Measurements from ENCODE around the gene SYF2. TPM values are rescaled to one million over a fixed set of nuclear protein-coding genes. Genes with fewer than 3 reads are reported as not detected.
A peak's percentile ranks its signal among the peaks of the same experiment; 100 is the strongest.
"Not testable (repeated sequence)": the region's sequence is repeated elsewhere in the genome, so short reads cannot be mapped to it uniquely, and the experiment has no call there.

SYF2 gene
- total RNA-seq: 40.8 TPM
- long read RNA-seq, transcript SYF2-201 (7 exons, 1,345 nt): major isoform, 28 of 42 reads
- long read RNA-seq, partial matches to known transcripts: 10 of 42 reads
- long read RNA-seq, other reads (novel, unspliced or antisense): 2 of 42 reads

- peak; percentile 94 for ATAC-seq
- intact Hi-C loops (cut with micrococcal nuclease): no loop called here
- peak; percentile 93 for DNase-seq
These were observed at the start of gene SYF2 for GRCh38 chr1:25232027-25232865. Gene SYF2 (minus strand): TSS chr1:25232502. CDS start chr1:25232467, 35 bp downstream.

DNA sequence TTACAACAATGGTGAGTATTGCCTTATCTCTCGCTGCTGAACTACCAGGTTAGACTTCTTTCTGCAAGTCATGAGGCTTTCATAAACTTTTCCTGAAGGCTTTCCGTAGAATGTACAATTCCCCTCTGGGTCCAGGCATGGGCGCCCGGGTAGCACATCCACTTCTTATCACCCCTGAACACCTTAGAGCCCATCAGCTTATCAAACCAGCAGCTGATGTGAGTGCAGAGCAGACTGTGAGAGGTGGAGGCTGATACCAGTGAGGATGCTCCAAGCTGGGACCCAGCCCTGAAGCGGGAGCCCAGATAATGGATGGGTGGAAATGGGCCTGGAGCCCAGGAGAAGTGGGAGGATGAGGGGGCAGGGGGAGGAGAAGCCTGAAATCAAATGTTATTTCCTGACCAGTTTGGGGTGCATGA, 47.4 kb upstream of the SYF2 start:
- intact Hi-C loops (cut with micrococcal nuclease); DNase-seq; ATAC-seq: not testable (repeated sequence)

DNA sequence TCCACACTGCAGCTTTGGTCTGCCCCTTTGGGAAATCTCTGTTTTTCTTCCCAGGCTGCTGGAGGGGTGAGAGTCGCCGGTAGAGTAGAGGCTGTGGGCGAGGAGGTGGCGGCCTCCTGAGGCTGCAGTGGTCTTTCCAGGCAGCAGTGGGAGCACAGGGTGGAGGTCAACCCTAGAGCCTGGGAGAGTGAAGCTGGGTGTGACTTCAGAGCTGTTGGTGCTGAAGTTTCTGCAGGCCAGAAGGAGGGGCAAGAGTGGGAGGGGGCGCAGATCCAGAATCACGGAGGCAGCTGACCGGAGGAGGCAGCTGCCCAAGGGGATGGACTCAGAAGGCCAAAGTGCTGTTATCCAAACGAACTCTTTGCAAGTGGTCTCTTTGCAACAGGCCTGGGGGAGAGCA, 46.5 kb upstream of the SYF2 start:
- ATAC-seq; DNase-seq; intact Hi-C loops (cut with micrococcal nuclease): not testable (repeated sequence)

DNA sequence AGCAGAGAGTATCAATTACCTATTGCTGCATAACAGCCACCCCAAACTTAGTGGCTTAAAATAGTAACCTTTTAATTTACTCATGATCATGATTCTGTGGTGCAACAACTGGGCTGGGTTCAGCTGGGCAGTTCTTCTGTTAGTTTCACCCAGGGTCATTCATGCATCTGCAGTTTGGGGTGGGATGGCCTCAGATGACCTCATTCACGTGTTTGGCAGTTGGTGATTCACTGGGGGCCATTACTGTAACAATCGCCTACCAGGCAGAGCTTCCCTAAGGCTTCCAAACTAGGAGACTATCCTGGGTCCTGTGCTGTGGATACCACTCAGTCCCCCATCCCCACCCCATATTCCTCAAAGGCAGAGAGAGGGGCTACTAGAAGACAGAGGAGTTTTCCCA, 46.1 kb upstream of the SYF2 start:
- ATAC-seq; intact Hi-C loops (cut with micrococcal nuclease); DNase-seq: not testable (repeated sequence)

DNA sequence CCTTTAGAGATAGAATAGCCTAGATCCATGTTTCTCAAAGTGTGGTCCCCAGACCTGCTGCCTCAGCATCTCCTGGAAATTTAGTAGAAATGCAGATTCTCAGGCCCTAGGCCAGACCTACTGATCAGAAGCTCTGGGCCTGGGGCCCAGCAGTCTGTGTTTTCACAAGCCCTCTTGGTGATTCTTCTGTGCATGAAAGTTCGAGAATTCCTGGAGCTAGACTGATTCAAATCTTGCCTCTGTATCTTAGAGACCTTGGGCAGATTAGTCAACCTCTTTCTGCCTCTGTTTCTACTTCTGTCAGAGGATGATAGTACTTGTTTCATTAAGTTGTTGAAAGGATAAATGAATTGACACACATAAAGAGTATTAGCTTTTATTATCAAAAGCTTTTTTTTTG, 45.0 kb upstream of the SYF2 start:
- ATAC-seq; DNase-seq; intact Hi-C loops (cut with micrococcal nuclease): not testable (repeated sequence)

GRCh38 chr1:25275648-25276047, 43.3 kb upstream of the SYF2 start:
- ATAC-seq; intact Hi-C loops (cut with micrococcal nuclease); DNase-seq: not testable (repeated sequence)

- ATAC-seq; intact Hi-C loops (cut with micrococcal nuclease); DNase-seq: not testable (repeated sequence)
These were observed 39.9 kb upstream of the SYF2 start, which contains the start of gene RHD for GRCh38 chr1:25272238-25272637. Gene RHD (plus strand): TSS chr1:25272509. CDS start chr1:25272548, 39 bp downstream.

GRCh38 chr1:25268143-25268760, 36.0 kb upstream of the SYF2 start:
- intact Hi-C loops (cut with micrococcal nuclease); ATAC-seq; DNase-seq: not testable (repeated sequence)

GRCh38 chr1:25267288-25268142, 35.2 kb upstream of the SYF2 start:
- DNase-seq: peak; percentile 85
- intact Hi-C loops (cut with micrococcal nuclease): not testable (repeated sequence)
- peak; percentile 98 for ATAC-seq

- peak; percentile 80 for ATAC-seq
- intact Hi-C loops (cut with micrococcal nuclease): not testable (repeated sequence)
These were observed 34.4 kb upstream of the SYF2 start for GRCh38 chr1:25266554-25267287.

DNA sequence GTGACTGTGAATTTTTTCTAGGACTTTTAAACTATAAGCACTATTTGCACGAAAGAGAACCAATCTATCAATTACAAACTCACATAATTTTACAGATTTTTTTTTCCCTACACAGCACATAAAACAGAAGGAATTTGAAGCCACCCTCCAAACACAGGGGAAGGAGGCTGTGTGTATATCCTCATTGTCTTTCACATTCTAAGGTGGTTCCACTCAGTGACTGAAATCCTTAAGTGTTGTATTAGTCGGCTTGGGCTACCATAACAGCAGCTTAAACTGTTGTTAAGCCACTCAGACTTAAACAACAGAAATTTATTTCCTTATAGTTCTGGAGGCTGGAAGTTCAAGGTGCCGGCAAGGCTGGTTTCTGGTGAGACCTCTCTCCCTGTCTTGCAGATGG, 28.0 kb upstream of the SYF2 start:
- ATAC-seq; DNase-seq; intact Hi-C loops (cut with micrococcal nuclease): not testable (repeated sequence)

More at GRCh38 chr1:25266554-25267287, 34.4 kb upstream of the SYF2 start:
- peak; percentile 47 for DNase-seq

GRCh38 chr1:25259813-25260212, 27.5 kb upstream of the SYF2 start:
- intact Hi-C loops (cut with micrococcal nuclease); DNase-seq: not testable (repeated sequence)
- peak; percentile 31 for ATAC-seq

DNA sequence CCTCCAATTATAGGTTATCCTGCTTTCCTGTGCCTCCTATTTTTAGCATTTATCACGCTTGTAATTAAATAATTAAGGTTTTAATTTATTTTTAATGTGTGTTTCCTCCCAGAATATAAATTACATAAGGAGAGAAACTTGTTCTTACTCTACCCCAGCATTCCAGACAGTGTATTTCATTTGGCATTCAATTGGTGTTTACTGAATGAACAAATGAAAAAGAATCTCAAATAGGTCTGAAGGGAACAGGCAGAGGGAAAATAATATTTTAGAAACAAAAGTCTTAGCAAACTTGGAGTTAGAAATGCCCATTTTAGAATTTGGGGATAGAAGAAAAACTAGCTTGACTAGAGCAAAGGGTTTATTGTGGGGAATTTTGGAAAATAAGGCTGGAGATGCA, 24.9 kb upstream of the SYF2 start:
- intact Hi-C loops (cut with micrococcal nuclease): no loop called here
- DNase-seq (no peak), ATAC-seq (no peak)

- ATAC-seq (no peak), DNase-seq (no peak)
- intact Hi-C loops (cut with micrococcal nuclease): no loop called here
These were observed 24.3 kb upstream of the SYF2 start for GRCh38 chr1:25256578-25256965.

DNA sequence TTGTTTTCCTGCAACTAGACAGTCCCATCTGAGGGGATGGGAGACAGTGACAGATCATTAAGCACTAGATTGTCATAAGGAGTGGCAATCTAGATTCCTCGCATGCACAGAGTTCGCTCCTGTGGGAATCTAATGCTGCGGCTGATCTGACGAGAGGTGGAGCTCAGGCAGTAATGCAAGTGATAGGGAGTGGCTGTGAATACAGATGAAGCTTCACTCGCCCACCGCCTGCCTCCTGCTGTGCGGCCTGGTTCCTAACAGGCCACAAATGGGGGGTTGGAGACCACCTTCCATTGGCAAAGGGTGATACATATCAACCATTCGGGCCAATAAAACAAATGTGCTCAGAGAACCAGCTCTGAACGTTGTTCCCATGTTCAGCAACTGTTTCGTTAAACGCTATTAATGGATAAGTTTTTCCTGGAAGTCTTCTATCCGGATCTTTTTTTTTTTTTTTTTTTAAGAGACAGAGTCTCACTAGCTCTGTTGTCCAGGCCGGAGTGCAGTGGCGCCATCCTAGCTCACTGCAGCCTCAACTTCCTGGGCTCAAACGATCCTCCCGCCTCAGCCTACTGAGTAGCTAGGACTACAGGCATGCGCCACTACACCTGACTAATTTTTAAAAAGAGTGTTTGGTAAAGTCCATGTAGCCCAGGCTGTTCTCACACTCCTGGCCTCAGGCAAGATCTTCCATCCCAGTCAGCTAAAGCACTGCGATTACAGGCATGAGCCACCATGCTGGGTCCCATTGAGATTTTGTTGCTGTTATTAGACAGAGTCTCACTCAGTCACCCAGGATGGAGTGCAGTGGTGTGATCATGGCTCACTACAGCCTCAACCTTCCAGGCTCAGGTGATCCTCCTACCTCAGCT, 23.6 kb upstream of the SYF2 start:
- DNase-seq (no peak), ATAC-seq (no peak)
- intact Hi-C loops (cut with micrococcal nuclease): no loop called here

GRCh38 chr1:25253911-25254310, 21.6 kb upstream of the SYF2 start:
- DNase-seq: no peak
- intact Hi-C loops (cut with micrococcal nuclease): no loop called here
- no peak for ATAC-seq
